Activated CD4-positive, CD25-positive, alpha-beta regulatory T cell treated with anti-CD3 and anti-CD28 coated beads, Interleukin-2, amount 50 U/mL, for 72 hours (primary cell): Measurements from ENCODE around the gene IFNW1.
"Not testable (repeated sequence)": the region's sequence is repeated elsewhere in the genome, so short reads cannot be mapped to it uniquely, and the experiment has no call there.

Experiments used
- DNase-seq: peaks from one replicate; pipeline ENCODE4 v3.0.0; 2021

Gene IFNW1

DNA sequence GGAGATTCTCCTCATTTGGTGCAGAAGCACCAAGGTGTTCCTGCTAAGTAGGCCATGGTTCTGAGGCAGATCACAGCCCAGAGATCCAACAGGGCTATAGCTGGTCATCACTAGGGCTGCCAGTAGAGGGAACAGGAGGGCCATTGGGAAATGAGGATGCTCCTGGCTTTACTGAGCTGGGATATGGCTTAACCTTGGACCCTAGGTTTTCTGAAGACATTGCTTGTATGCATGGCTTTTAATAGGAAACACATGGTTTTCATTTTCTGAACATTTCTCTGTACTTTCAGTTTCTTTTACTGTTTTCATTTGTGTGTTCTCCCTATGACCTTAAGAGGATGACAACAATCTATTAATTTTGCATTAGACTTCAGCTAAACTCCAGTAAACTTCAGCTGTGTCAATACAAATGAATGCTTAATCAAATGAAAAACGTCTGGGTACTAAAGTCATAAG, at the start of gene IFNW1:
Gene IFNW1 (minus strand): TSS at position 406 of the 456 bp plus-strand sequence. CDS start 262 bp downstream, at position 144.
- DNase-seq, result no peak

DNA sequence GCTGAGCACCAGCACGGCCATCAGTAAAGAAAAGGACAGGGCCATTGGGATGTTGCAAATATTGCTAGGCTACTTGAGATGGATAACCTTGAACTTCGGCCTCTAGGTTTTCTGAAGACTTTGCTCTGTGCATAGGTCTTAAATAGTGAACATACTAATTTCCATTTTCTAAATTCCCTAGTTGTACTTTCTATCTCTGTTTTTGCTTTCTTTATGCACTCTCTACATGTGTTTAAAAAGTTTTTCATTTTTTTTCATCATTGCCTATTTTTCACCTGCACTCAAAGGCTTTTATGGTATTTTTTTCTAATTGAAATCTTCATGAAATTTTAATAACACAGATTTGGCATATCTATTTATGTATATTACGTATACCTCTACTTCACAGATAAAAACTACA, 45.9 kb upstream of the IFNW1 start, which contains the start of gene IFNA4:
Gene IFNA4 (minus strand): TSS at position 101 of the 400 bp plus-strand sequence. CDS start 56 bp downstream, at position 45.
- DNase-seq, result not testable (repeated sequence)

DNA sequence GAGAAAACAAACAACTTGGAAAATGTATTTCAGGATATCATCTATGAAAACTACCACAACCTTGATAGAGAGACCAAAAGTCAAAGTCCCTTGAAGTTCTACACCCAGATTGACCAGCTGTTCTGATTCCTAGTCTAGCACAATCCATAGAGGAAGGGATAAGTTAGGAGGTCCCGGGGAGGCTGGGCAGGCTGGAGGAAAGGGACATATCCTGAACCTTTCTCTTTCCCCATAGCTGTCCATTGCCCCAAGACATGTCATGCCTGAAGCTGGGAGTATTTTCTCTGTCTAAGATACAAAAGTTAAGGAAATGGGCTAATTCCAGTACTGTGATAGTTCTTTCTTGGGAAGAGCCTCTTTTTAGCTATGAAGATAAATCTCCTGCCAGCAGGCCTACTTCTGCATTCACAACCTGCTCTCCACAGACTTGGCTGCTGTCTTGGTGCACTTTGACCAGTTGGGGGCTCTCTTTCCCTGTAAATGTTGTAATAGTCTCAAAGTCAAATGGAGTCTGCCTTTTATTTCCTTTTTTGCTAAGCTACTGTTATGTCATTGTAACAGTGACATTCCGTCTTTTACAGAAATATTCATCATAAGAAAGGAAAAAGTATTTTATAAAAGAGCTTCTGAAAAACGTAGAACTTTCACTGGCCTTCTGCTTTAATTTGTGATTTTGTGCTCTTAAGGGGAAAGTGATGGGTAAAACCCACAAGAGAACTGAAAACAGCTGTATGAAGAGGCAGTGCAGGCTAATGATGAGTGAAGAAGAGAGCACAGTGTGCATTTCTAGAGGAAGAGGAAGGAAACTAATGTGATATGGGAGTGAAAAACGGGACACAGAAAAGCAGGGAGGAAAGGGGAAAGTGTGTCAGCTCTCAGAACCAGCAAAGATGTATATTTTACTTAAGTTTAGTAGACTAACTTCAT, 41.4 kb upstream of the IFNW1 start:
- not testable (repeated sequence) for DNase-seq

DNA sequence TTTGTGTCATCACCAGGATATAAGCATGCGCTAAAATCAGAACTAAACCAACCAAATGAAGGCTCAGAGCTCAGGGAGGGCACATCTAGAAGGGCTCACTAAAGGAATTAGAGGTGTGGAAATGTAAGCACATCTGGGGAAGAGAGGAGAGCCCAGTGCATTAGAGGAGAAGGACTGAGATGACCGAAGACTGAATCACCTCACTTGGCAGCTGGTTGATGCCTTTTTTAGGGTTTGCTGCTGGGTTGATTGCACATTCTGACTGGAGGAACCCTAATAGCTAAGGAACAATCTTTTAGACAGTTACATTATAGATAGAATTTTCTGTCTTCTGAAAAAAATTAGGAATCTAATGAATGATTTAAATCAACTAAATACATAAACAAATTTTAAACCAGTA, 33.0 kb upstream of the IFNW1 start:
- DNase-seq, result no peak

DNA sequence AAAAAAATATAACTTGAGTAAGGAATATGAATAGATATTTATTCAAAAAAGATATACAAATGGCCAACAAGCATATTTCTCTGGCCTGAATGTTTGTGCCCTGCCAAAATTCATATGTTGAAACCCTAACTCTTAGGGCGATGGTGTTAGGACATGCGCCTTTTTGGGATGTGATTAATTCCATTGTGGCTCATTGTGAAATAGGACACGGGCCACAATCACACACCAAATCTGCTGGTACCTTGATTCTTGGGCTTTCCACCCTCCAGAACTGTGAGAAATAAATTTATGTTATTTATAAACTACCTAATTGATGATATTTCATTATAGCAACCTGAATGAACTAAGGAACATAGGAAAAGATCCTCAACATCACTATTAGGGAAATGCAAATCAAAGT, 30.5 kb upstream of the IFNW1 start:
- no peak for DNase-seq

DNA sequence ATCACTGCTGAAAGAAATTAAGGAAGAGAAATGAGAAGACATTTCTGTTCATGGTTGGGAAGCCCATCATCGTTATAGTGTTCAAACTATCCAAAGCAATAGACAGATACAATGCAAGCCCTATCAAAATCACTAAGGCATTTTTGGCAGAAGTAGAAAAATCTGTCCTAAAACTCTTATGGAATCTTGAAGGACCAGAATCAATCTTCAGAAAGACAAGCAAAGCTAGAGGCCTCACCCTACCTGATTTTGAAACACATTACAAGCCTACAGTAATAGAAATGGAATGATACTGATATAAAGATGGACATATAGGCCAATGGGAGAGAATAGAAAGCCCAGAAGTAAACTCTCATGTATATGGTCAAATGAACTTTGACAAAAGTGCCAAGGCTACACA, 29.7 kb upstream of the IFNW1 start:
- DNase-seq, result no peak

DNA sequence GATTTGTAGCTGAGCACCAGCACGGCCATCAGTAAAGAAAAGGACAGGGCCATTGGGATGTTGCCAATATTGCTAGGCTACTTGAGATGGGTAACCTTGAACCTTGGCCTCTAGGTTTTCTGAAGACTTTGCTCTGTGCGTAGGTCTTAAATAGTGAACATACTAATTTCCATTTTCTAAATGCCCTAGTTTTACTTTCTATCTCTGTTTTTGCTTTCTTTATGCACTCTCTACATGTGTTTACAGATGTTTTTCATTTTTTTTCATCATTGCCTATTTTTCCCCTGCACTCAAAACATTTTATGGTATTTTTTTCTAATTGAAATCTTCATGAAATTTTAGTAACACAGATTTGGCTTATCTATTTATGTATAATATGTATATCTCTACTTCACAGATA, 24.9 kb upstream of the IFNW1 start, which contains the start of gene IFNA21:
Gene IFNA21 (minus strand): TSS at position 101 of the 400 bp plus-strand sequence. CDS start 48 bp downstream, at position 53.
- not testable (repeated sequence) for DNase-seq

DNA sequence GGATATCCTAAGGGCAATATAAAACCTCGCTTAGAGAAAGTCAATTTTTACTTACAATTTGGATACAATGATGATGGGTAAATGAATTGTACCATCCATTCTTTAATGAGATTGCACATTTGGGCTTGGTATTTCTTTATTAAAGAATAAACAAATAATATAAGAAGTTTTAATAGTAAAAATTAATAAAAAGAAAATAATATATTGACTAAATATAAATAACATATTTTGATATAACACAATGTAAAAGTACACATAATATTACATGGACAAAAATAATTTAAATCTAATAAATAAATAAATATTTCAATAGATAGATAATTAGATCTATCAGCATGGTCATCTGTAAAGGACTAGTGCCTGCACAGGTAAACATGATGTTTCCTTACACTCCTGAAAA, 23.9 kb upstream of the IFNW1 start:
- DNase-seq, result no peak

DNA sequence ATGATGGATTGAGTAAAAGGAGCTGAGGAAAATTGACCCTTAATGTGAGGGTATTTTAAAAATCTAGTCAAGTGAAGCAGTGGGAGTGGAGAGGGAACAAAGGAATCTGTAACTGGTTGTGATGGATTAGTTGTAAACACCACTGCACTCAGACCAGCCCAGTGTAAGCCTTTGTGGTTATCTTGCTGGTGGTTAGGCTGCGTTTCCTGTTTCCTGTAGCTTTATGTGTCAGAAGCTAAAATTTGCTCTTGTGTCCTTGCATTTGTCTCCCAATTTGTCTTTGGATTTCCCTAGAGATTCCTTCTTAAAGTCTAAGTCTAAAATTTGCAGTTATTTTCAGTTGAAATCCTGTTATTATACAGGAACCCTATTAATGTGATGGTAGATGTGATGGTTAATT, 18.5 kb upstream of the IFNW1 start:
- no peak for DNase-seq

DNA sequence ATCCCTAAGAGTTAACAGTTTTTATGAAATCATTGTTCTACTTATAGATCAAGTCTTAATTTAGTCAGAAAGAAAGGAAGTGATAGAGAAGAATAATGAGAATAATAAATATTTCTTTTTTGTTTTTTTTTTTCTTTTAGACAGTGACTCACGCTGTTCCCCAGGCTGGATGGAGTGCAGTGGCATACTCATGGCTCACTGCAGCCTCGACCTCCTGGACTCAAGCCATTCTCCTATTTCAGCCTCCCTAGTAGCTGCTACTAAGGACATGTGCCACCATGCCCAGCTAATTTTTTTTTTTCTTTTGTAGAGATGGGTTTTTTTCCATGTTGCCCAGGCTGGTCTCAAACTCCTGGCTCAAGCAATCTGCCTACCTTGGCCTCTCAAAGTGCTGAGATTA, 13.9 kb upstream of the IFNW1 start:
- DNase-seq, result no peak

DNA sequence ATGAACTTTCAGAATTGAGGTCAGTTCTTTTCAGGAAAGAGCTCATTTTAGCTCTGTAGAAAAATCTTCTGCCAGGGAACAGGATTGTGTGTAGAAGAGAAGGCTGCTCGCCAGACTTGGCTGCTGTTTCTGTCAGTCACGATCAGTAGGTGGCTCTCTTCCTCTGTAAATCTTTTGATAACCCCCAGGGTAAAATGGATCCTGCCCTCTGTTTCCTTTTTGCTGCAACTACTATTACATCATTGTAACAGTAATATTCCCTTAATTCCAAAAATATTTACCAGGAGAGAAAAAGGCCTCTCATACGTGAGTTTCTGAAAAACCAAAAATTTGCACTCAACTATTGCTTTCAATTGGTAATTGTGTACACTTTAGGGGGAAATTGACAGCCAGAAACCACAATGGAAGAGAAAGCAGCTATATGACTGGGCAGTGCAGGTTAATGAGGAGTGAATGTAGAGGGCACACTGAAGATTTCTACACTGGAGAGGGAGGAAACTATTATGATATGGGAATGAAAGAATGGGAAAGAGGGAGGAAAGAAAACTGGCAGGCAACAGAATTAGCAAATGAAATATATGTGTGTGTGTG, 12.5 kb upstream of the IFNW1 start:
- DNase-seq, result no peak

DNA sequence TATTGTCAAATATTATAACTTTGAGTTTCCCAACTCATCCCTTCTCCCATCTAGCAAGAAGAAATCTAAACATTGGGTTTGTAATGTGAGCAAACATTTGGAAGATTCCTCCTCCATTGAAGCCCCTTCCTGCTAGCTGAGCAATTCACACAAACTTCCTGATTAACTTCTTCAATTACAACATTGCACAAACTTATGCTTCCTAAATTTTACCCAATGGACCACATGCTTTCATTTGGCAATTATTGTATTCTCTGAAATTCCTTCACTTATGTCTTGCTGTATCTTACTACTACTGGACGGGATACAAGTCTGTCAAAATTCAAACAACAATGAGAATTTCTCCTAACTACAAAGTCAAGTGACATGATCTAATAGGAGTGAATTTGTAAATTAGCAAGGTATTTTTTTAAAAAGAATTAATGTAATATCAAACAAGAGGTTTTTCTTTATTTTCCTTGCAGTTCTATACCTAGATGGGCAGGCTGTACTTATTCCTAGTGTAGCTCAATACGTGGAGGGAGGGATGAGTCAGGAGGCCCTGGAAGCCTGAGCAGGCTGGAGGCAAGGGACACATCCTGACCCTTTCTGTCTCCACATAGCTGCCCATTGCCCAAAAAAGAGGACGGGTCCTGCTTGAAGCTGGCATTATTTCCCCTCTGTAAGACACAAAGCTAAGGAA, 11.8 kb upstream of the IFNW1 start:
- no peak for DNase-seq

DNA sequence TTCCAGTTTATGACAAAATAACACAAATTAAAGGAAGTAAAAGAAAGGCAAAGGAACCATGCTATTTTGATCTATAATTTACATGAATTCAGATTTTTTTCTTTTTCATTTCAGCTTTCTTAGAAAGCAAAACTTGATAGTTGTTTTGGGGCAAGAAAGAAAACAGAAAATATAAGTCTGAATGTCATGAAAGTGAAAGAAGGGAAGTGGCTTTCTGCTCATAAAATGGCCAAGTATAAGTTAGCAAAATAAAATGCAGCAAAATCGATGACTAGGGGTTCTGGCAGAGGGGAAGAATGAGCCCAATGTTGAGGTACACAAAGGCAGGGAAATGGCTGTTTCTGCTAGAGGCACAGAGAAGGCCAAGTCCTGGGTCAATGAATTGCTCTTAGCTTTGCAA, 3.0 kb upstream of the IFNW1 start:
- no peak for DNase-seq

DNA sequence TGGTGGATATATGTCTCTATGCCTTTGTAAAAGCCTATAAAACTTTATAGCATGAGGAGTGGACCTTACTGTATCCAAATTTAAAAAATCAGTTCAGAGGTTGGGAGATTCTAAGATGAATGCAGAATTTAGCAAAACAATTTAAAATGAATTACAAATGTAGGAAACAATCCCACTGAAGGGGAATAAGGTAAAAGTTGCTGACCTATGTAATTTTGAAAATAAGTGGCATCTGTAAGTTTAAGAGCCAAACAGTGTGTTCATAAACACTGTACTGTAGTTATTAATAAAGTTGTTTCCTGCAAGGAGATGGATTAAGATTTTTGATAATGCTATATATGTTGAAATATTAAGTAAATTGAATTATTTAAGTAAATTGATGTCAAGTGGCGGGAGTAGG, 4.6 kb downstream of the IFNW1 start:
- no peak for DNase-seq

DNA sequence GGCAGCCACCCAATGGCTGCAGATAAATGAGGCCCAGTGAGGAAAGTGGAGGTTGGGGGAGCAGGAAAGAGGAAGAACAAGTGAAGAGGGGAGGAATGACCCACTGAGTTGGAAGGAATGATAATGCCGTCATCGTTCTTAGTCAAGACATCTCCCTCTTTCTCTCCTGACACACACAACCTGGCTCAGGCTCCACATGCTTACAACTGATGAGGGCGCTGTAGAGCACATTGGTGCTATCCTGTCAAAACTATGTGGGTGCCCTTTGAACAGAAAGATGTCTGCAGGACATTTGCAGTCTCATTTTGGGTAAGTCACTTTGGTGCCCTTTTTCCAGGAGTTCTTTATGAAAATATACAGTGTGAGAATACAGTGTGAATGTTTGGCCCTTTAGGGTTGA, 5.9 kb downstream of the IFNW1 start:
- DNase-seq, result no peak

DNA sequence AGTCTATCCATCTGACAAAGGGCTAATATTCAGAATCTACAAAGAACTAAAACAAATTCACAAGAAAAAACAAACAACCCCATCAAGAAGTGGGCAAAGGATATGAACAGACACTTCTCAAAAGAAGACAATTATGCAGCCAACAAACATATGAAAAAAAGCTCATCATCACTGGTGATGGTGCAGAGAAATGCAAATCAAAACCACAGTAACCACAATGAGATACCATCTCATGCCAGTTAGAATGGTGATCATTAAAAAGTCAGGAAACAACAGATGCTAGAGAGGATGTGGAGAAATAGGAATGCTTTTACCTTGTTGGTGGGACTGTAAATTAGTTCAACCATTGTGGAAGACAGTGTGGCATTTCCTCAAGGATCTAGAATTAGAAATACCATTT, 13.4 kb downstream of the IFNW1 start:
- not testable (repeated sequence) for DNase-seq

DNA sequence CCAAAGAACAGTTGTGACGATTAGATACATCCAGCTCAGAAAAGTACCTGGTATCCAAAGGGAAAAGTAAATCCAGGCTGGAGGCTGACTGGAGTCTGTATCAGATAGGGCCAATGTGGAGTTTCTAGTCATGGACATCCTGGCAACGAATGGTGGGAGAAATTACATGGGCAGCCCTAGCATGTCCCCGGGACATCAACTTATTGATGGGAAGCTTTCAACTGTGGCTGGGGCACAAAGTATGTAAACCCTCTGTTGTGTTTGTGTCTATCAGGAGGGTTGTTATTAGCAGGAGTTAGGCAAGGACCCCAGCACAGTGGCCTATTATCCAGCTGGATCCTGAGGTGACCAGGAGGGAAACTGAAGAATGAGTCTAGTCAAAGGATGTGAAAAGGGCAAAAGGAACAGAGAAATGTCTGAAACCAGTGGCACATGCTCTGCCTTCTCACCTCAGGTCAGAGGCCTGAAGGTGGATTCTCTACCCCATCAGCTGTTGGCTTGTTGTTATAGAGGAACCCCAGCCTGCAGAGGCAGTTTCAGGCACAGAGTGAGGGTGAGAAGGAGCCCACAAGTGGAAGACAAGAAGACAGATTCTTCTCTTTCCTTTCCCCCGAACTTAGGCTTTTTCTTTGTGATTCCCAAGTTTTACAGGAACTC, 19.9 kb downstream of the IFNW1 start:
- no peak for DNase-seq

DNA sequence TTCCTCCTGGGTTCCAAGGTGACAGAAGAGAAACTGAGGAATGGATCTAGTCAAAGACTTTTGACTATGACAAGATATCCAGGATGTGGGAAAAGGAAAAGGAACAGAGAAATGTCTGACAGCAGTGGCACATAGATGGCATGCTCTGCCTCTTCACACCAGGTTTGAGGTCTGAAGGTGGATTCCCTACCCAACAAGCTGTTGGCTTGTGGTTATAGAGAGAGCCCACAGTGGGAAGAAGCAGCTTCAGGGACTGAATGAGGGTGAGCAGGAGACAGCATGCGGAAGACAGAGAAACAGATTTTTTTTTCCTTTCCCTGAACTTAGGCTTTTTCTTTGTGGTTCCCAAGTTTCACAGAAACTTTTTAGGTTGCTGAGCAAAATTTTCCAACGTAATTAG, 20.6 kb downstream of the IFNW1 start:
- no peak for DNase-seq

DNA sequence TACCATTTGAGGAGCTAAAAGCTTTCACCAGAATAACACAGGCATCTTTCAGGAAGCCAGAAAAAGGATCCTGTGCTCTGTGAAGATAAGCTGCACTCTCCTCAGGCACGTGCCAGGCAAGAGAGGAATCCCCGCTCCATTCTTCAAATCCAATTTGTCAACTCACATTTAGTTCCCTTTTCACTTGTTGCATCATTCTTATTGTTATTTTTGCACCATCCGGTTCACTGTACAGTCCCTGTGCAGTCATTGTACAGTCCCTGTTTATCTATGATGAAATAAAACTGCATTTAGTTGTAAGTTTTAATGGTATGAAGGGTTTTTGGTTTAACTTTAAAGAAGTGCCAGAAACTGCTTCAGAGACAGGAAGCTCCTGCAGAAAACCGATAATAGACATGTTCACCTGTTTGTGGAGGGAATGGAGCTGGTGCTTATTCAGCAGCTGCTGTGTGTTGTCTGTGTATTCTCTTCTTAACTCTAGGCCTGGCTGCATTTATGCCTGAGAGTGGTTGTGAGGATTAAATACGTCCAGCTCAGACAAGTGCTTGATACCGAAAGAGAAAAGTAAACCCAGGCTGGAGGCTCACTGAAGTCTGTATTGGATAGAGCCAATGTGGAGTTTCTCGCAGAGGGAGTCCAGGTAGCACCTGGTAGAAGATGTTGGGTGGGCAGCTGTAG, 22.4 kb downstream of the IFNW1 start:
- DNase-seq, result no peak

DNA sequence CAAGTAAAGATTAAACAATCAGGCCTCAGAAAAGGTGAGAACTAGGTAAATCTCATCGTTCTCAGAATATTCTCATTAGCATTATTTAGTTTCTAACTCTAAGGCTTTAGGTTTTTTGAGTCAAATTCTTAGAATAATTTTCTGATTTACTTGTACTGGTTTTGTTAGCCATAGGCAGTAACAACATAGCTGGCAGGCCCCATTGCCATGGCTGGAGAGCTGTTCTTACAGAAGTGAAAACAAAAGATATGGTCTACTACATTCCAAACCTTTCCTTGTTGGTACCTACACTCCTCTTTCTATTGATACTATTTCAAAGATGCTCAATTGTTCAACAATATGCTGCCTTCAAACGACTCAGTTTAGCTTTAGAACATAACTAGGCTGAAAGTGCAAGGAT, 27.3 kb downstream of the IFNW1 start:
- no peak for DNase-seq

DNA sequence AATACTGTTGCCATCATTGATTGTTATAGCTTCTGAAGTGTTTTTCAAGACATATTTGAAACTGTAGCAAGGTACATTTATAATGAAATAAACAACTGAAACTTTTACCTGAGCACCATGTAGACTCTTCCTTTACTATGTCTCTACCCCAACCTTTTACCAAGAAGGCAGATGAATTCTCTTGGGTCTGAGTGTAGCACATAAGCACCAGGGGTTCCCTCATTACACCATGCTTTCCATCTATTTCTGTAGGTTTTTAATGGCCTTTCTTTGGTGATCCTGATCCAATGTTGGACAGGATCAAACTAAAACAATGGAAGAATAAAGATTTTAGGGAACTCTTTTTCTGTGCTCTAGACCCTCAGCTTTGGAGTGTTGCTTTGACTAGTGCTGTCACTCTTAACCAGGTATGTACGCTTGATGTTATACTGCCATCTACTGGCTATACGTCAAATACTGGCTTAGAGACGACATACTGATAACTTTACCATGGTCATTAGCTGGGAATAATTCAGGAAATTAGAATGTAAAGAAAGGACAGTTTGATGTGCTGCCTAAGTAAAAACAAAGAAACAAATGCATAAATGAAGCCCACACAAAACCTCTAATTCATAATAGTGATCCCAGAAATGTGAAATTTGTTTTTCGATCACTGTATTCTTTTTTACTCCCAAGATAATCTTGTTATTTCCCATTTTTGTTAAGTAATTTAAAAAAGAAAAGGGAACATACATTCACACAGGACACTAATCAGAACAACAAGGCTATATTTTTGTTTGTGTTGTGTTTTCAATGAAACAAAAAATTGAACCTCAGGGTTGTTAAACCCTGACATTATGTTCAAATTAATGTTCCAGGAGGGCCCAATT, 30.7 kb downstream of the IFNW1 start:
- no peak for DNase-seq
